ENCODE results near the gene RHOXF2B. TPM values are rescaled to one million over a fixed set of nuclear protein-coding genes. Genes with fewer than 3 reads are reported as not detected.
"Not testable (repeated sequence)": the region's sequence is repeated elsewhere in the genome, so short reads cannot be mapped to it uniquely, and the experiment has no call there.

RHOXF2B gene
- under 1 TPM in 3 of 12 donors, not detected in 9; 0.08 to 0.09 (median 0.08) TPM for polyA plus RNA-seq (ENCODE audit: insufficient read length in 12 of 12)
- long read RNA-seq, donor 1, result 0 reads
- long read RNA-seq, donor 2, result 0 reads
- long read RNA-seq, donor 3, result 0 reads
- long read RNA-seq, donor 4, result 0 reads
- long read RNA-seq, donor 5, result 0 reads
- long read RNA-seq, donor 6, result 0 reads
- long read RNA-seq, donor 7, result 0 reads
- long read RNA-seq, donor 8, result 0 reads
- long read RNA-seq, donor 9, result 0 reads
- long read RNA-seq, donor 10, result 0 reads
- long read RNA-seq, donor 11, result 0 reads

GRCh38 chrX:120077590-120077989 is at the start of gene RHOXF2B:
TSS of gene RHOXF2B (minus strand) at chrX:120077690. CDS start at chrX:120077552, 138 bp downstream.
- not testable (repeated sequence) for DNase-seq

- DNase-seq, result no peak
These were observed 48.0 kb upstream of the RHOXF2B start for GRCh38 chrX:120125444-120125843.

- no peak for DNase-seq
These were observed 42.7 kb upstream of the RHOXF2B start for GRCh38 chrX:120120223-120120622.

- no peak for DNase-seq
These were observed 38.0 kb upstream of the RHOXF2B start, which contains the start of gene RHOXF1 for GRCh38 chrX:120115438-120115963. TSS of gene RHOXF1 (minus strand) at chrX:120115913. CDS start at chrX:120115862, 51 bp downstream.

- no peak for DNase-seq
These were observed 34.1 kb upstream of the RHOXF2B start for GRCh38 chrX:120111611-120112010.

- DNase-seq, result no peak
These were observed 31.9 kb upstream of the RHOXF2B start for GRCh38 chrX:120109378-120109777.

- DNase-seq, result not testable (repeated sequence)
These were observed 27.2 kb upstream of the RHOXF2B start for GRCh38 chrX:120104707-120105106.

GRCh38 chrX:120101057-120101456 is 23.6 kb upstream of the RHOXF2B start:
- DNase-seq, result not testable (repeated sequence)

- no peak for DNase-seq
These were observed 12.7 kb upstream of the RHOXF2B start for GRCh38 chrX:120090208-120090607.

GRCh38 chrX:120087289-120088017 is 10.0 kb upstream of the RHOXF2B start:
- DNase-seq, result no peak

- not testable (repeated sequence) for DNase-seq
These were observed 8.2 kb upstream of the RHOXF2B start for GRCh38 chrX:120085553-120086185.

GRCh38 chrX:120066169-120066568 is 11.3 kb downstream of the RHOXF2B start:
- DNase-seq, result not testable (repeated sequence)

- not testable (repeated sequence) for DNase-seq
These were observed 34.8 kb downstream of the RHOXF2B start for GRCh38 chrX:120042712-120043111.

GRCh38 chrX:120042247-120042646 is 35.2 kb downstream of the RHOXF2B start:
- DNase-seq, result not testable (repeated sequence)

- DNase-seq, result not testable (repeated sequence)
These were observed 37.3 kb downstream of the RHOXF2B start for GRCh38 chrX:120040176-120040575.

GRCh38 chrX:120039087-120039733 is 38.3 kb downstream of the RHOXF2B start:
- DNase-seq, result not testable (repeated sequence)

- DNase-seq, result no peak
These were observed 40.8 kb downstream of the RHOXF2B start for GRCh38 chrX:120036704-120037103.

- not testable (repeated sequence) for DNase-seq
These were observed 41.8 kb downstream of the RHOXF2B start for GRCh38 chrX:120035522-120036309.

- no peak for DNase-seq
These were observed 48.1 kb downstream of the RHOXF2B start for GRCh38 chrX:120029354-120029753.

- DNase-seq, result no peak
These were observed 54.2 kb downstream of the RHOXF2B start for GRCh38 chrX:120023259-120023658.

- no peak for DNase-seq
These were observed 54.7 kb downstream of the RHOXF2B start for GRCh38 chrX:120022763-120023162.

Measured in muscle of arm (tissue), 14 donors.